HG03342 (cell line): ENCODE data around the gene RFX3.

Experiments used
- ATAC-seq: cut with Tn5 transposase; IDR thresholded peaks from one replicate; pipeline ENCODE4 v1.9.1; 2021; ENCODE audit warnings: mild to moderate bottlenecking, moderate library complexity; ENCODE audit not compliant: unreplicated experiment

RFX3 gene

GRCh38 chr9:3436629-3437420 lies 89.0 kb downstream of the RFX3 start:
- ATAC-seq: no peak

- no peak for ATAC-seq
Measured at GRCh38 chr9:3435732-3436131, 90.1 kb downstream of the RFX3 start.

GRCh38 chr9:3434594-3434993 lies 91.2 kb downstream of the RFX3 start:
- no peak for ATAC-seq

GRCh38 chr9:3433754-3434153 lies 92.0 kb downstream of the RFX3 start:
- no peak for ATAC-seq

- ATAC-seq: no peak
Measured at GRCh38 chr9:3433066-3433465, 92.7 kb downstream of the RFX3 start.

- ATAC-seq: no peak
Measured at GRCh38 chr9:3431890-3432289, 93.9 kb downstream of the RFX3 start.

- no peak for ATAC-seq
Measured at GRCh38 chr9:3419893-3420292, 105.9 kb downstream of the RFX3 start.

GRCh38 chr9:3415906-3416305 lies 109.9 kb downstream of the RFX3 start:
- ATAC-seq: no peak

GRCh38 chr9:3413984-3414383 lies 111.8 kb downstream of the RFX3 start:
- ATAC-seq: no peak

GRCh38 chr9:3410461-3410860 lies 115.3 kb downstream of the RFX3 start:
- ATAC-seq: no peak

GRCh38 chr9:3409453-3409852 lies 116.3 kb downstream of the RFX3 start:
- no peak for ATAC-seq

- ATAC-seq: no peak
Measured at GRCh38 chr9:3403315-3403714, 122.5 kb downstream of the RFX3 start.

GRCh38 chr9:3401221-3401954 lies 124.4 kb downstream of the RFX3 start:
- ATAC-seq: no peak

- peak; percentile 75 for ATAC-seq
Measured at GRCh38 chr9:3398232-3398648, 127.6 kb downstream of the RFX3 start.

GRCh38 chr9:3397766-3398165 lies 128.0 kb downstream of the RFX3 start:
- peak; percentile 27 for ATAC-seq

GRCh38 chr9:3391414-3391813 lies 134.4 kb downstream of the RFX3 start:
- ATAC-seq: no peak

GRCh38 chr9:3386753-3387152 lies 139.0 kb downstream of the RFX3 start:
- ATAC-seq: no peak

GRCh38 chr9:3385871-3386270 lies 139.9 kb downstream of the RFX3 start:
- ATAC-seq: peak; percentile 92

GRCh38 chr9:3371842-3372241 lies 154.0 kb downstream of the RFX3 start:
- no peak for ATAC-seq

GRCh38 chr9:3370715-3371114 lies 155.1 kb downstream of the RFX3 start:
- no peak for ATAC-seq

GRCh38 chr9:3367185-3367584 lies 158.6 kb downstream of the RFX3 start:
- no peak for ATAC-seq

- ATAC-seq: no peak
Measured at GRCh38 chr9:3361689-3362392, 164.0 kb downstream of the RFX3 start.
